ENCODE measurements around the gene SUDS3.

Gene SUDS3

GRCh38 chr12:118357257-118358007 is 18.9 kb upstream of the SUDS3 start:
- DNase-seq, result peak; percentile 29 to 49

DNA sequence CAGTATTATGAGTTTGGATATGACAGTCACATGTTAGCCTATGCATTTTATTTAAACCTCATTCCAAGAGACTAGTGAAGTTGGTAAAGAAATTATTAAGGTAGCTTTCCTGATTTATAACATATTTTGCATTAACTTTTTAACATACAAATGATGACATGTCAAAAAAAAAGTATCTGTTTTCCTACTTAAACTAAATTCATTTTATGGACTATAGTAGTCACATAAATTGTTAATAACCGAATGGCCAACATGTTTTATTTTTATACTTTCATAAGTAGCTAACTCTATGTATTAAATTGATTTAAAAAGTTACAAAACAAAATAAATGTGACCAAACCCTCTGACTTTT is 18.4 kb upstream of the SUDS3 start:
- DNase-seq, result no peak

- DNase-seq, result no peak
Measured at GRCh38 chr12:118358612-118359540, 17.5 kb upstream of the SUDS3 start.

DNA sequence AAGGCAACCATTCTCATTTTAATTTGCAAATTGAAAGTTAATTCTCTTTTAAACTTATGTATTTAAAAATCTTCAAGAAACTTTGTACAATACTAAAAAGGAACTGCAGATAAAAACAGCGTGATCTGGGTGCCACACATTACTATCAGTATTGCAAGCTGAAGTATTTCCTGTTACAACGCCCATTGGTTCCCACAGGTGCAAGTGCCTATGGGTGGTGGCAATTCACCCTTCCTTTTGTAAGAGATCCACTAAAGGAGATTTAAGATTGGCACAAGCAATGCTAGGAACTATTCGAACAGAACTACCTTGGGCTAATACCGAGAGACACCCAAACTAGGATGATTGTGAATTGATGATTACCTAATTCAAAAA is 16.8 kb upstream of the SUDS3 start:
- peak; percentile 21 to 23 for DNase-seq

DNA sequence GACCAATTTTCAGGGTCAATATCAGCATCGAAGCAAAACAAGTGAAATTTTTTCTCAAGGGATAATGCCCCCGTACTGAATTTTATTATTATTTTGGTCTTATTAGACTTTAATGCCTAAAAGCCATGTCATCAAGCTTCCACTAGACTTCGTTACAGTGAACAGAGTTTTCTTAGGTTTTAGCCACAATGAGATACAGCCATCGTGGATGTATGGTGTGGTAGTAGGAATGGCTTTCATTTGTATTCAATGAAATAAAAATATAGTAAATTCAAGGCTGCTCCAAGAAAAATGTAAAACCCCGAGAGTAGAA is 15.3 kb upstream of the SUDS3 start:
- DNase-seq, result no peak

DNA sequence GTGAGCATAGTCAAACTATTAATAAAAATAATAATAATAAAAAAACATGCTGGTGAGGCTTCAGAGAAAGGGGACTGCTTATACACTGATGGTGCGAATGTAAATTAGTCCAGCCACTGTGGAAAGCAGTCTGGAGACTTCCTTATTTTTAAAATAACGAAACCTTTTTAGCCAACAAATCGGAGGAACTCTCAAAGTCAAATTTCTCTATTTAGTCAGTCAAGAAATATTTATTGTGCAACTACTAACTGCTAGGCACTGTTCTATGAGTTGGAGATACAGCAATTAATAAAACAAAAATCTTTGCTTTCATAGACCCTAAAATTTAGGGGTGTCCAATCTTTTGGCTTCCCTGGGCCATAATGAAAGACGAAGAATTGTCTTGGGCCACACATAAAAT is 14.5 kb upstream of the SUDS3 start:
- DNase-seq, result no peak

GRCh38 chr12:118368821-118369220 is 7.5 kb upstream of the SUDS3 start:
- DNase-seq, result no peak

DNA sequence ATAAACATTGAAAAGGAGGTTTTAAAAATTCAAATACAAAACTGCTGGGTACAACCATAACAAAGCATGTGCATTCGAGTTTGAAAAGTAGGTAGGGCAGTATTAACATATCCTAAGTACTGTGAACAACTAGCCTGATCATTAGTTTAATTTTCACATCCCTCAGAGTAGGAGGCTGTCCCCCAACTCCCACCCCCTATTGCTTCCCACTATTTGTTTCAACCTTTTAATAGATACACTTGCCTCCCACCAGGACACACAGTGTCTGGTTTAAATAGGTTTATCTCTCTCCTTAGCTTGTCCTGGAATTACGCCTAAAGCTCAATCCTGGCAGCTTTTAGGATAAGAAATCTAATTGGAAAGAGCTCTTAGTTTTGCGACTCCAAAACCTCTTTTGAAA is 5.8 kb upstream of the SUDS3 start:
- no peak for DNase-seq

GRCh38 chr12:118371321-118372282 is 4.8 kb upstream of the SUDS3 start:
- DNase-seq, result peak in 1 of 2 experiments; percentile 11

- DNase-seq, result peak; percentile 97
Measured at GRCh38 chr12:118372541-118373495, 3.5 kb upstream of the SUDS3 start, which contains the start of gene TAOK3. Gene TAOK3 (minus strand): TSS chr12:118372907. CDS start chr12:118255567, 117,340 bp downstream.

GRCh38 chr12:118373616-118374015 is 2.7 kb upstream of the SUDS3 start:
- no peak for DNase-seq

GRCh38 chr12:118374126-118374725 is 2.1 kb upstream of the SUDS3 start:
- no peak for DNase-seq

DNA sequence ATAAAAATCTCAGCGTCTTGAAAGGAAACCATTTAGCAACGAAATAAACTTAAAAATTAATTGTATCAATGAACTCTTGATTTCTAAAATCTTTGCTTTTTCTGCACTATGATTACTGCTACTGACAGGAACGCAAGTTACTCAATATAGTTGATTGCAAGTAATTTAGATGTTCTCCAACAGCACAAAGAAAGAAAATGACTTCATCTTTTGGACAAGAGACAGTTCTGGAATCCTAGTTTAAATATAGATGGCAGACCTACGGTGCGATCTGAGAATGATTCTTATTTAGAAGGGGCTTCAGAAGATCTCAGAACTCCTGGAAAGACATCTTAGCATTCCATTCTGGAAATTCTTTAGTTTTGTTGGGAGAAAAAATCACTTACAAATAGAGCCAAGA is 1.4 kb upstream of the SUDS3 start:
- no peak for DNase-seq

GRCh38 chr12:118375348-118375747 is 1.0 kb upstream of the SUDS3 start:
- no peak for DNase-seq

DNA sequence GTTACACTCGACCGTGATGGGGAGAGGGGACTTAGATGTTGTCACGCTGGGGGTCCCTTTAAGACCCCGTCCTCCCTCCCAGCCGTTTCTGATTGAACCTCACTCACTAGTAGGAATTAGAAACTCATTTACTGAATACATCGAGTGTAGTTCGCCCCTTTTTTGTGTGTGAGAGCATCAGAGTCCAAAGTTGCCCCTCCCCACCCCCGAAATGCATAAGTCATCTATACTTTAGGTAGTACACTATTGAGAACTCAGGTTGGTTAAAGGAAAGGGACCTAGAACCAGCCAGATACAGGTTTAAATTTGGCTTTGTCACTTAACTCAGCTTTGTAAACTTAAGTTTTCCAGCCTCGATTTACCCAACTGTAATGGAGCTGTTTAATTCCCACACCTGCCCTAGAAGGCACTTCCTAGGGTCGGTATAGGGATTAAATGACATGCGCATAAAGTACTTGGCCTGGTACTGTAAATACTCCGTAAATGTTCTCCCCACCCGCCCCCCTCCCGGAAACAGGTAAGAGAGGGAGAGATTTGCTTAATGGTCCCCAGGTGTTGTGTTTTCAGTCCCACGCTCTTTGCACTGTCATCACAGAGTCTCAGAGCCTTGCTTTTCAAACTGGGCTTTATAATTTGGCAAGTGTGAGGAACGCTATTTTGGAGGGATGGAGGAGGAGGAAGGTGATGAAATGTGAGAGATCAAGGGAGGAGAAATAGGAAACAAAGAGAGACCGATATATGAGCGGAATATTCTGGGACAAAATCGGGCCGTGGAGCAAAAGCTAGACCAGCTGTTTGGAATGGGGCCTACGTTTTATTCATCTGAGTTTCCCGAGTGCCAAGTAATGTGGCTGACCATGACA is 897 bp downstream of the SUDS3 start:
- no peak for DNase-seq

DNA sequence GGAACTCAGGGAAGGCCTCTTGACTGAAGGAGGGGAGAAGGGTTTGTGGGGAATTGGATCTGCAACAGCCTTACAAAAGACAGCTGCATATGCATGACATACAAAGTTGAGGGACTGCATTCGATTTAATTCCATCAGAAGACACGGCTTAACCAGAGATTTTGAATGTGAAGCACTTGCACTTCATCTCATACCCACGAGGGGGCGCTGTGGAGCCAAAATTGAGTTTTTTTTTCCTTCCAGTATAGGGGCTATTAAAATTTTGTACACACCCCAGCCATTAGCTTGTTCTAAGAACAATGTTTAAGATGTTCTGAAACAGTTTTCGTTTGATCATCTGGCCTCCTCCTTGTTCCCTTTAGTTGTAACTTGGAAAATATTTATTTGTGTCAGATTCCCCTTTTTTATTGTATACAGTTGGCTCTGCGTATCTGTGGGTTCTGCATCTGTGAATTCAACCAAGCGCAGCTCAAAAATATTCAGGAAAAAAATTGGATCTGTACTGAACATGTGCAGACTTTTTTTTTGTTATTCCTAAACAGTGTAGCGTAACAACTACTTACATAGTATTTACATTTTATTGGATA is 1.6 kb downstream of the SUDS3 start:
- peak; percentile 81 to 86 for DNase-seq

DNA sequence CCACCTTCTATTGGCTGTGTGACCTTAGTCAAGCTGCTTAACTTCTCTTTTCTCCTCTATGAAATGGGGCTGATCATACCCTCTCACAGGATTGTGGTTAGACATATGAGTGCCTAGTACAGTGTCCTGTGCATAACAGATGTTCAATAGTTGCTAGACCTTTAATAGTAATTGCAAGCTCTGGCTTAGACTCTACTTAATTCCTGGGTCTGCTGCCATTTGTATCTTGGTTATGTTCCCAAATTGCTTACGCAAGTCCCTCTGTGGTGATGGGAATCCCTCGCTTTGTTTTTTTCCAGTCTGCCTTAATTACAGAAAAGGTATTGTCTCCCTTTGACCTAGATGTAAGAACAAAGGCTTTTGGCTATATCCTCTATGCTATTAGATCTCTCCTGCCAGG is 15.1 kb downstream of the SUDS3 start:
- DNase-seq, result no peak

GRCh38 chr12:118391836-118392235 is 15.5 kb downstream of the SUDS3 start:
- no peak for DNase-seq

DNA sequence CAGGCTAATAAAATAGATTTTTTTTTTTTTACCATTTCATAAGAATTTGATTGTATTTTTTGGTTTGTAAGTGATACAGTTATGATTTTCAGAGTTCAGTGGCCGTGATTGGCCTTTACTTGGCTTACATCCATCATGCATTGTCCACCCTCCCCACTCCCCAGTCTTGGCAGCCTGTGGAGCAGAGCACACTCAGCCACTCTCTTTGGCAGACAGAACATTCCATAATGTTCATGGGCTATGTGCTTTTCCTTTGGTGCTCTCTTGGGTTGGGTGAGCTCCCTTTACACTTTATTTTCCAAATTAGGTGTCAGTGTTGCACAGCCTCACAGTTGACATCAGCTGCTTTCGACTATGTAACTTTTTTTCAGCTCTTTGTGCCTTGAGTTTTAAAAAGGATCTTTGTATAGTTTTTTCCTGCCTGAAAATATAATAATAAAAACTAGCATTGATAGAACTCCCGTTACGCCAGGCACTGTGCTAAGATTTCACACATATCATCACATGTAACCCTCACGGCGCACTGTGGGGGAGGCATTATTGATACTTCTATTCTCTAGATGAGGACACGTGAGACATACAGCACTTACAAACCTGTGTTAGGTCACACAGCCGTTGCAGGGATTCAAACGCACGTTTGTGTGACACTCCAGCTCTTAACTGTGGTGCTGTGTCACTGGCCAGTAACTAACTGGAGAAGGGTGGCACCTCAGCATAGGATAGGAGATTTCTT is 21.5 kb downstream of the SUDS3 start:
- no peak for DNase-seq
